ENCODE measurements around the gene CILP2.

- TF ChIP-seq POLR2AphosphoS5 (IDR thresholded peaks at IDR 0.05; ENCODE audit: borderline replicate concordance, low read depth, low read length) (no peak), EZH2 (IDR thresholded peaks at IDR 0.05) (no peak)
These were observed 11.9 kb downstream of the CILP2 start for GRCh38 chr19:19549804-19550464.
